GM21825 (cell line): ENCODE measurements around the gene ALCAM.
A peak's percentile ranks its signal among the peaks of the same experiment; 100 is the strongest.

Source experiments
- ATAC-seq: cut with Tn5 transposase; IDR thresholded peaks from one replicate; pipeline ENCODE4 v1.9.1; 2021; ENCODE audit warnings: mild to moderate bottlenecking, moderate library complexity; ENCODE audit not compliant: unreplicated experiment

The ALCAM gene

DNA sequence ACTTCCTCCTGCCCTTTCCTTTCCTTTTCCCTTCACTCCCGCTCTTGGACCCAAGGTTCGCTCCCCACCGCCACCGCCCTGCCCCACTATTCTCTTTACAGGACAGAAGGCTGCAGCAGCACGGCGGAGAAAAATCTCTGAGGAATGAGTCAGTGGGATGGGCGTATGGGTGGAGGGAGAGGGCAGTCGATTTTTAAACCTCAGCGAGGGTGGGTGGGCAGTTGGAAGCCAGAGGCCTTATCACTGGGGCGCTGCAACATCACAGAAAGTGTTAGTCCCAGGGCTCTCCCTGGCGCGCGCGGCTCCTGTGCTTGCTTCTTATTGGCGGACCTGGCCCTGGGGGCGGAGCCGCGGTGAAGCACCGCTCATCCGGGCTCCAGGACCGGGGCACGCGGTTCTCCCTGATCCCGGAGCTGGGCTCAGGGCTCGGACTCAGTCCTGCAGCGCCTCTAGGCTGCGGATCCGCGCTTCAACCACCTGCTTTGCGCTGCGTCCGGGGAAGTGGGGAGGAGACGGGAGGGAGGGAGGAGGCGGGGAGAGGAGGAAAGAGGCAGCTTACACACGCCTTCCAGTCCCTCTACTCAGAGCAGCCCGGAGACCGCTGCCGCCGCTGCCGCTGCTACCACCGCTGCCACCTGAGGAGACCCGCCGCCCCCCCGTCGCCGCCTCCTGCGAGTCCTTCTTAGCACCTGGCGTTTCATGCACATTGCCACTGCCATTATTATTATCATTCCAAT lies at the start of gene ALCAM:
Gene ALCAM (plus strand): TSS at position 584 of the 737 bp plus-strand sequence.
- ATAC-seq: peak; percentile 60

DNA sequence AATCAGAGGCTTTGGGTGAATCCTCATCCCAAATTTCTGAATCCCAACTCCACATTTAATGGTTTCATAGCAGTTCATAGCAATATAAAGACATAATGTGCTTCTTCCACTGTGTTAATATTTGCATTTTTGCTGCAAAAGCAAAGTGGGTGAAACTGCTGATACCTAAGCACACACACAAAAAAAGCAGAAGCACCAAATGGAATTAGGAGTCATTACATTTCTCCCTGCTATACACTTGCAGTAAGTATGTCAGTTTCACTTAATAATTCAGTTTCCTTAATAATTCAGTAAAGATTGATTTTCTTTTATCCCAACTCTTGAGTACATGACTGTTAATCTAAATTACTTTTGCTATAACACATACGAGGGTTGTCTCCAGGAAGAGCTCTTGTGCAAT lies 48.9 kb upstream of the ALCAM start:
- no peak for ATAC-seq

DNA sequence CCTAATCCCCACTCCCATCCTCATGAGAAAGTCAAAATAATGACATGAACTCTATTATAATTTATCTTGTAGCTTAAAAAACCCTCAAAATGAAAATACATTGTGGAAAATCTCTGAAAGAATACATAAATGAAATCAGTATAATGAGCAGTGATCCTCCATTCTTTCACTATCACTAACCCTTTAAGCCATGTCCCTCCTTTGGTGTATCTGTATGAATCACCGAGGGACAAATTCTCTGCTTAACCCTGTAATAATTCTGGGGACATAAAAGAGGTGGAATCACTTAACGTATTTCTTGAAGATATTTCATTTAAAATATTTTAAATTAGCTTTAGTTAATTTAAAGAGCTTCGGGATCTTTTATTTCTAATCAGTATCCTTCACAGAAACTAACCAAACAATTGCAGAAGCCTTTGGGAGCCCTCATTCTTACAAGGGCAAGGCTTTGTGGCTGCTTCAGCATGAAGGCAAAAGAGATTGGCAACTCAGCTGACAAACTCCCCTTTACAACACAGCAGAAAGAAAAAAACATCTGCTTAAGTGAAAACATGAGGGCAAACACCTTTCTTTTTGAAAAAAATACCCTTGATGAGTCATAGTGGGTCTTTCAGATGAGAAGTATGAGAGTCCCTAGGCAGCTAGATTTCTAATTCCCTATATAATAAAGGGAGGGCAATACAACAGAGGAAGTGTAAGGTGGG lies 44.0 kb upstream of the ALCAM start:
- ATAC-seq: peak; percentile 91

DNA sequence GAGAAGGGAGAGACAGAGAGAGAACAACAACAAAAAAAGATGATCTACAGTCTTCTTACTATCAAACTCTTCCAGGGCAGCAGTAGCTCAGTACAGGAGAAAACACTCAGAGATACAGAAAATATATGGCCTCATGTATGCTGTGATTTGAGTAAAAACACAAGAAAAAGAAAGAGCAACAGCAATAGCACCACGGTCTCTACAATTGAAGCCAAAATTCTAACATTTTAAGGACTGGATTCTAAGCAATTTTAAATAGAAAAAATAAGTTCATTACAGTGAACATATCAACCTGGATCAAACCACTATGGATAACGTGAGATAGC lies 43.5 kb upstream of the ALCAM start:
- no peak for ATAC-seq

DNA sequence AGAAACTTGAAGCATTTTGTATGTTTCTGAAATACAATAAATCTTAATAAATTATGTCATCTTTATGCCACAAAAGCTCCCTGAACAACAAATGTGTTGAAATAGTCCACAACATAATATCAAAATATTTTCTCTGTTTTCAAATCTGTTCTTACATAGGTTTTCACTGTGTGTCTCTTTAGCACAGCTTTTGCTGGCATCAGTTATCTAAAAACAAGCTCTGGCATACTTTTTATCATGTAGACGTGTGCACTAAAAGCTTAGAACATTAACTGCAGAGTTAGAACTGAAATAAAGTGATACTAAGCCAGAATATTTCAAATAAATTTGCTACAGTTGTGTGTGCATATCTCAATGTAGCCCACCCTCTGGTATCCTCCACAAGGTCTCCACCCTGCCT lies 41.8 kb upstream of the ALCAM start:
- ATAC-seq: no peak

DNA sequence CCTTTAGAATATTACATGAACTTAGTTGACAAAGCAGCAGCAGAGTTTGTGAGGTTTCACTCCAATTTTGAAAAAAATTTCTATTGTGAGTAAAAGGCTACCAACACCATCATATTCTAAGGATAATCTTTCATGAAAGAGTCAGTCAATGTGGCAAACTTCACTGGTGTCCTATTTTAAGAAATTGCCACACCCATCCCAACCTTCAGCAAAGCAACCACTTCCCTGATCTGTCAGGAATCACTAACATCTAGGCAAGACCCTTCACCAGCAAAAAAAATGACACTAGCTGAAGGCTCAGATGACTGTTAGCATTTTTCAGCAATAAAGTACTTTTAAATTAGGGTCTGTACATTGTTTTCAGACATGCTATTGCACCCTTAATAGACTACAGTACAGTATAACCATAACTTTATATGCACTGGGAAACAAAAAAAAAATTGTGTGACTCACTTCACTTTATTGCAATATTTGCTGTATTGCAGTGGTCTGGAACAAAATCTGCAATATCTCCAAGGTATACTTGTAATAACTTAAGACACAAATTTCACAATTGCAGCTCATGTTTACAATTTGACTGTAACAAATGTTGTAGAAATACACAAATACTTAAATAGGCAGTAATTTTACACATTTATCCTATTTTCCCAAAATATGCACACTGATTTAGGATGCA lies 38.9 kb upstream of the ALCAM start:
- no peak for ATAC-seq

DNA sequence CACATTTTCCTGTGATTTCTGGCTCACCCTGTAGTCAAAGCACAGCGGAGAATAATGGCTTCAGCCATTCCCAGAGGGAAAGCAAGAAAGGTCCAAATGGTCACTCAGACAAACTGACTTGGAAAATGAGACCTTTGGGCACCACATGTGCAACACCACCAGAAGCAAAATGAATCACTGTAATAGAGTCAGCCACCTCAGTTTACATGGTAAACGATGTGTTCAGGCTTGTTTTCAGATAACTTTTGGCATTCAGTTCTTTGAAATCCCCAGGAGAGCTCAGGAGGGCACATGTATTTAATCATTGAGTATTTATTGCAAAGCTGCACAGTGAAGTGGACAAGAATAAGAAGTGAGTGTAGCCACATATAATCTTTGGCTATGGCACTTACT lies 38.4 kb upstream of the ALCAM start:
- ATAC-seq: no peak

DNA sequence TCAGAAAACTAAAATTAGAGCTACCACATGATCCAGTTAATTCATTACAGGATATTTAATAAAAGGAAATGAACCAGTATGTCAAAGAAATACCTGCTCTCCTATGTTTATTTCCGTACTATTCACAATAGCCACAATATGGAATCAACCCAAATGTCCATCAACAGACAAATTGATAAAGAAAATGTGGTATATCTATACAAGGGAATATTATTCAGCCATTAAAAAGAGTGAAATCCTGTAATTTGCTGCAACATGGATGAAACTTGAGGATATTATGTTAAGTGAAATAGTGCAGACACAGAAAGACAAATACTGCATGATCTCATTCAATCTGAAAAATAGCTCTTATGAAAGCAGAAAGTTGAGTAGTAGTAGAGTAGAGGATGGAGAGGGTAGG lies 33.7 kb upstream of the ALCAM start:
- no peak for ATAC-seq

DNA sequence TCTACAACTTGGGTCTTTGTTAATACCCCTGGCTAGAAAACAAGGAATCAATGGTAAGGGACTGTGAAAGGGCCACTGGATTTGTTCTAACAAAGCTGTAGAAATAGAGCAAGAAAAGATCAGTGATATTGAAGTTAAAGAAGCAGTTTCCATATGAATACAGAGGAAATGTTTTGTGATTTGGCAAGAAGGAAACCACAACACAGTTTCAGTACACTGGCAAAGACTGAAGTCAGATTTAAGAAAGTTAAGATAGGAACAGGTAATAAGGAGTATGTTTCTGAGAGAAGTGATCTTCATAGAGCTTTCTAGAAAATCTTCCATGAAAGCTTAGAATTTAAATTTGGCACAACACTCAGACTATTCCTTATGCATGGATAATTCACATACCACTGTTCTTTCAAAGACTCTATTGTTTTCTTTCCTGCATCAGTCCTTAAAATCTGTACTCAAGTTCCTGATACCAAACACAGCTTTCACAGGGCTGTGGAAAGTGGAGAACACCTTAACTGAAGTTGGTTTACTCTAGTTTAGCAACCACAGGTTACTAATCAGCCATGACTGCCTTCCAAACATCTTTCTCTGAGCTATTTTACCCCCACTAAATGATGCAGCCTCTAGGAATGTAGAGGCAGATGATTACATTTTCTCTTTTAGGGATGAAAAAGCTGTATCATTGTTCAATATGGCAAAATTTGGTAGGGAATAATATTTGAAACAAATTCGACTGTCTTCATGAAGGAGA lies 32.4 kb upstream of the ALCAM start:
- ATAC-seq: peak; percentile 69

DNA sequence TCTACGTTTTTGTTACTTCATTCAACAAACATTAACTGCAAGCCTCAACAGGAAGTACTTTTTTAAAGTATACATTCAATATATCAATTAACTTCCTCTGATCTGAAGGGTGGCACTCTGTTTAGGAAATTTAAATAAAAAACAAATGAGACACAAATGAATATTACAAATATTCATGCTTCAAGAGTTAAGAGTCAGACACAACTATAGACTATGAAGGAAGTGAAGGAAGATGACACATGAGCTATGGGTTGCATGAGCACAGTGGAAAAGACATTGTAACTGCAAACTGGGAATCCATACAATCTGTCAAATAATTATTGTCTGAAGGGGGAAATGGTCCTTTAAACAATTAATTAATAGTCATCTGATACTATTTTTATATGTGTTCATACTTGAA lies 26.8 kb upstream of the ALCAM start:
- no peak for ATAC-seq

DNA sequence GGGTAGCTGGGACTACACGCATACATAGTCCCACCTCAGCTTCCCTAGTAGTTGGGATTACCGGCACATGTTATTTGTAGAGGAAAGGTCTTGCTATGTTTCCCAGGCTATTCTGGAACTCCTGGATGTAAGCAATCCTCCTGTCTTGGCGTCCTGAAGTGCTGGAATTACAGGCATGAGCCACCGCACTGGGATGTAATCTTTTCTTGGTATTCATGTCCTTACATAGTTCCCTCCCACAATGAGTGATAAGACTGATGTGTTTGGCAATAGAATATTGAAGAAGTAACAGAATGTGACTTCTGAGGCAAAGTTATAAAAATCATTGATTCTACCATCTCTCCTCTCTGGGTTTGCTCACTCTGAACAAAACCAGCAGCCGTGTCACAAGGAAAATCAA lies 22.7 kb upstream of the ALCAM start:
- no peak for ATAC-seq

DNA sequence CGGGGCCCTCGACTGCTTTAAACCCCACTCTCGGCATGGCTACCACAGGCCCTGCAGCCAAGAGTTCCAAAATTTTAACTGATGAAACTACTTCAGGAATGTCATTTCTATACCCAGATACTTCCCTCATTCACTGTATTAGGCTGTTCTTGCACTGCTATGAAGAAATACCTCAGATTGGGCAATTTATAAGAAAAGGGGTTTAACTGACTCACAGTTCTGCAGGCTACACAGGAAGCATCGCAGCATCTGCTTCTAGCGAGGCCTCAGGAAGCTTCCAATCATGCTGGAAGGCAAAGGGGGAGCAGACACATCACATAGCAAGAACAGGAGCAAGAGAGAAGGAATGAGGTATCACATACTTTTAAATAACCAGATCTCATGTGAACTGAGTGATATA lies 21.6 kb upstream of the ALCAM start:
- no peak for ATAC-seq

DNA sequence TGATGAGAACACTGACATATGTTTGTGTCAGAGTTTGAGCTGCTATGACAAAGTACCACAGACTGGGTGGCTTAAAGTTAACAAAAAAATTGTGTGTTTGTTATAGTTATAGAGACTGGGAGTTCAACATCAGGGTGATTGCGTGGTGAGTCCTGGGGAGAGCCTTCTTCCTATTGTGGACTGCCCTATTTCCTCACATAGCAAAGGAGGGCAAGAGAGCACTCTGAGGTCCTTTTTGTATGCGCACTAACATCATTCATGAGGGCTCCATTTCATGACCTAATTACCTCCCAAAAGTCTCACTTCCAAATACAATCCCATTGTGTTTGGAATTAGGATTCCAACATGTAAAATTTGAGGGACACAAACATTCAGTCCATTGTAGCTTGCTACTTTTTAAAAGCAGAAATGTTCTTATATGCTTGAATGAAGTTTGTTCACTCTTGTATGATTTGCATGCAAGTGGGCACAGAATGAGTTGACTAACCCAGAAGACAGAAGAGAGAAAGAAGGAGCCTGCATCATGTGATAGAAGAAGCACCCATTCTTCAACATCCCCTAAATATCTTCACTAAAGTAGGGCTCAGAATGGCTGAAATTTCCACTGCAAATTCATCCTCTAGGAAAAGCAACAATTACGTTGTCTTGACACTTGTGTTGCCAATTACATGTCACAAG lies 18.9 kb upstream of the ALCAM start:
- ATAC-seq: peak; percentile 65

DNA sequence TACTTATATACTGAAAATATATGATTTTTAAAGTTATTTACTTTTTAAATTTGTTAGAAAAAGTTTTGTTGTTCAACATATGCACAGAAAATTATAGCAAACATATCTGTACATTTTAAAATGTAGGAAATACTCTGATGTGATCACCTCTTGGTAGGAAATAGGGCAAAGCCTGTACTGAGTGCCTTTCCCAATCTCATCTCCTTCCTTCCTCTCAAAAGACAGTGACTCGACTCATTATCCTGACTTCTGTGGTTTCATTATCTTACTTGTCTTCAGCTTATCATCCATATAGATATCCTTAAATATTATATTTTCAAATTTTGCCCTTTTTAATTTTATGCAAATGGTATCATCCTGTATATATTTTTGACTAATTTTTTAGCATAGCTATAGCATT lies 18.4 kb upstream of the ALCAM start:
- no peak for ATAC-seq

DNA sequence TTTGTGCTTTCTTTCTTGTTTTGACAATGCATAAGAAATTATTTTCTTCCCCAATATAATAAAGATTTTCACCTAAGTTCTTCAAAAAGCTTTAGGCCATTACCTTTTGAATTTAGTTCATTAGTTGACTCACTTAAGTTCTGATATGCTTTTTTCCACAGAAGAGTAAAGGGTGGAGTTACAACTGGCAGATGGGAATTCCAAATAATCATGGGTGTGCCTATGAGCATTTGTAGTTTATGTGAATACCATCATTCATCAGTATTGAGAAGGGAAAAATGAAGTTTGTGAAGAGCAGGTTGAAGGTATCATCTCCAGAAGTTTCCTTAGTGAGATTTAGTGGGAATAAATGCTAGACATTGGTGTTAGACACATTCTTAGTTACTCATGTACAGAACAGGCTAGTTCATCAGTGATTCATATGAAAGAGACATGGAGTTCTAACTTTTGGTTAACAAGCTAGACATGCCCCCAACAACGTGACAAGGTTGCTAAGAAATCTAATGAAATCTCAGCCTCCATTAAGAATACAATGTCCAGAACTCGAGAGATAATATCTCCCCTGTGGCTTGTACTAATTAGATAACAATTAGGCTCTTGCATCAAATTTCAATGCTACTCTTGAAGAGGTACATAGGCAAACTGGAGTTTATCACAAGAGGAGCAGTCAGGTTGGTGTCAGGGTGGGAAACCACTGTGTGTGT lies 16.9 kb upstream of the ALCAM start:
- no peak for ATAC-seq

DNA sequence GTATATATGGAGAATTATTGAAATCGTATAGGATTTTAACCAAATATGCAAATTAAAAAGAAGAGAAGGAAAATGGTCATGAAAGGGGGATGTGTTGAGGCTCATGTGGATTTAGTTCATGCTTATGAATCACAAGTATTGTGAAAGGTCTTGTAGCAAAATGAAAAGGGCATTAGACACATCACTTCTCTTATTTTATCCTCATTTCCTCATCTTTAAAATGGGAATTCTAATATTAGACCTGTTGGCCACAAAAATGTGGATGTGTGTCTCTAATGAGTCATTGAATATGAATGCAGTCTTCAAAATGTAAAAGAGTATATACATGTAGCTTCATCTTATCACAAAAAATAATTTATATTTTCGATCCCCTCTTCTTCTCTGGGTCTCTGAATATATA lies 14.9 kb upstream of the ALCAM start:
- no peak for ATAC-seq

DNA sequence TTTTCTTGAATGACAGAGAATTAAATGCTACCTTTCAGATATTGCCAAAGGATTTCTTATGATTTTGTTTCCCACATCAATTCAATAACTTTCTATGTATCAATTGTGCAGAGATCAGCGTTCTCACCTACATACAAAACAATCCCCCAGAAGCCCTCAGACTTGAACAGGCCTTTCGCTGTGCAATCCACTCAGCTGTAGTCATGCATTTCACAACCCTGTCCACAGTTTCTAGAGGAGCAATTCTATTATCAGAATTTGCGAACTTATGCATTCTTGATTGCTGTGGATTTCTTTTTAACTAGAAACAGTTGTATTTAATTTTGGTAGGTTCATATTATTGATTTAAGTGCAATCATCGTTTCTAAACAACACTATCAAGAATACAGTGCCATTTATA lies 13.7 kb upstream of the ALCAM start:
- no peak for ATAC-seq

DNA sequence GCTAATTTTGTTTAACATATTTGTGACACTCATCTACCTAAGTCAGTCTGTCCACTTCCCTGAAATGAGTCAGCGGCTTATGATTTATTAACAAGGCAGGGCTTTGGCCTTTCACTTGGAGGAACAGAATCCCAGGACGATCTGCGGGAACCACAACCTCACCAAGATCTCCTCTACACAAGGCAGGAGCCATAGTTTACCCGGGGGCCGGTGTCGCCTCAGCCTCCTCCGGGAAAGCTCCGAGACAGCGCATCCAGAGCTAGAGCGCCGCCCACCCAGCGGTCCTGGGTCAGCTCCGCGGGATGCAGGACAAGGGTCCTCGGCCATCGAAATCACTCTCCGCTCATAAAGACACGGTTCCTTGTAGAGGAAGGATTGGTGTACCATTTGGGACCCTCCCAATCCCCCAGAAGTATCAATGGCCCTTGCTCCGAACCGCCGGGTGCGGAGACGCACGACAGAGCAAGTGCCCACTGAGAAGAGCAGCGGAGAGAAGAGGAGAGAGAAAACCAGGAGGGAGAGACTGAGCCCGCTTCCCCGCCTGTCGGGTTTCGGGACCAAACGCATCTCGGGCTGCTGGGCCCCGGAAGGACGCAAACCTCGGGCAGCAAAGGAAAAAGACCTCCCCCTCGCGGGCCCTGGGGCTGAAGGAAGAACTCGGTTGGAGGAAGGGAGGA lies 13.1 kb upstream of the ALCAM start:
- no peak for ATAC-seq

DNA sequence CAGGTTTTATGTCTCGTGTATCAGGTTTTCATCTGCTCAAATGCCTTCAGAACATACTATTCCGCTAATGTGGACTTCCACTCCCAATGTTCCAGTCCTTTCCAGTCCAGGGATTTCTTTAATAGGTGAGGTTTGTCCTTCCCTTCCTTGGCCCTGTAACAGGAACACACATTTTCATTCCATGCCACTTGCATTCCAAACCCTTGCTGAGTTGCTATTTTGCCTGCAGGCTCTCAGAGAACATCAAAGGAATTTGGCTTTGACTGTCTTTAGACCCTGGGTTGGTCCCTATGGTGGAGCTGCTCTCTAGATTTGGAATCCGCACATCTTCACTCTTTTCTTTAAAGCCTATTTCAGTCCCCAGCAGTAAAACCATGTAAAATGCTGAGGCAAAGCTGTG lies 12.3 kb upstream of the ALCAM start:
- ATAC-seq: no peak
